ENCODE results near the gene MYL1. TPM values are rescaled to one million over a fixed set of nuclear protein-coding genes. Genes with fewer than 3 reads are reported as not detected.

MYL1 gene
- total RNA-seq, 1 experiment from 2014 or later, result not detected

DNA sequence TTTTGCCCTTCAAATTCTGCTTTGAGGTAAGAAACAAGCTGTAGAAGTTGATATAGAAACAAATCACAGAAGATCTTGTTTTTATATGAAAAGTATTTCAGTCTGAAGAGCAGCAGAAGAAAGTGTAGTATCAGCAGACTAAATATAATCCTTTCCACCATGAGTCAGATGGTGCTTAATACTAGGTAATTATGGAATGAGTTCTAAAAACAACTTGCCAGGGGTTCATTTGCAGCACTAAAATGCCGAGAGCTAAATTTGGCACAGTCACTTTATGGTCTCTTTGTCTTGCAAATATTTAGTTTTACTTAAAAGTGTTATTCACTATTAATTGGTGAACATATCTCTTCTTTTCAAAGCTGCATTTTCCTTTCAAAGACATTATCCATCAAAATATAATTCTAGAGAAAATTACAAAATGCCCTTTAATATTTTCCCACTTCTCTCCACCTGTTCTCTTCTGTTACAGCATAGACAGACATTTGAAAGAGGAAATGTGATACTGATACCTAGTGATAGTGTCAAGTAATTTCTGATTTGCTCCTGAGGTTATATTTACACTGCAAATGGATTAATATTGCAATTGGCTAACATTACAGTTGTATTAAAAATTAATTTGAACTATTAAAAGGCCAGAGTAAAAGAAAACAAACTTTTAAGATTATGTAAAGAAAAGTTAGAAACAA, 5.3 kb downstream of the MYL1 start (continued):
- no peak for TF ChIP-seq ZBTB21 (CRISPR knock-in tag; IDR thresholded peaks at IDR 0.05; ENCODE audit: borderline replicate concordance)
- no peak for TF ChIP-seq ZNF263 (CRISPR knock-in tag; IDR thresholded peaks at IDR 0.05; ENCODE audit: low read depth)
- TF ChIP-seq SMAD4 (CRISPR knock-in tag; IDR thresholded peaks at IDR 0.05), result no peak
- no peak for TF ChIP-seq RELA (CRISPR knock-in tag; IDR thresholded peaks at IDR 0.05; ENCODE audit: borderline replicate concordance)
- TF ChIP-seq, protein P1, sequence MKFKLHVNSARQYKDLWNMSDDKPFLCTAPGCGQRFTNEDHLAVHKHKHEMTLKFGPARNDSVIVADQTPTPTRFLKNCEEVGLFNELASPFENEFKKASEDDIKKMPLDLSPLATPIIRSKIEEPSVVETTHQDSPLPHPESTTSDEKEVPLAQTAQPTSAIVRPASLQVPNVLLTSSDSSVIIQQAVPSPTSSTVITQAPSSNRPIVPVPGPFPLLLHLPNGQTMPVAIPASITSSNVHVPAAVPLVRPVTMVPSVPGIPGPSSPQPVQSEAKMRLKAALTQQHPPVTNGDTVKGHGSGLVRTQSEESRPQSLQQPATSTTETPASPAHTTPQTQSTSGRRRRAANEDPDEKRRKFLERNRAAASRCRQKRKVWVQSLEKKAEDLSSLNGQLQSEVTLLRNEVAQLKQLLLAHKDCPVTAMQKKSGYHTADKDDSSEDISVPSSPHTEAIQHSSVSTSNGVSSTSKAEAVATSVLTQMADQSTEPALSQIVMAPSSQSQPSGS (CRISPR knock-in tag; IDR thresholded peaks at IDR 0.05; ENCODE audit: borderline replicate concordance, low read depth), result no peak
- no peak for TF ChIP-seq IRF2 (CRISPR knock-in tag; IDR thresholded peaks at IDR 0.05; ENCODE audit: borderline replicate concordance, low read depth)

DNA sequence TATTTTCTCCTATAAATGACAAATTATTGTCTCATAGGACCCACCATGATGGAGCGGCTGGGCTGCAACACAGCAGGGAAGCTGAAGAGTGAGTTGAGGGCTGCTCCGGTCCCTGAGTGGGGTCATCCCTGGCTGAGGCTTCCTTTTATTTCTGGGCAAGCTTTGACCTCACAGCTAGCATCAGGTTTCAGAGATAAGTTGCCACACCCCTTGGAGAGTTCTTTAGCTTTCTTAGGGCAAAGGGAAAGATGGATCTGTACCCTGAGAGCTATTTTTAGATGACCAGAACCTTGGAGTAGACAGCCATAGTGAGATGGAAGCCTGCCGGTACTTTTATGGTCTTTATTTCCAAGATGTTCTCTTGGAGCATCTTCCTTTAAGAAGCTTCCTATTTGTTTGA, 11.5 kb downstream of the MYL1 start:
- POLR2A ChIA-PET, result no interaction called here

DNA sequence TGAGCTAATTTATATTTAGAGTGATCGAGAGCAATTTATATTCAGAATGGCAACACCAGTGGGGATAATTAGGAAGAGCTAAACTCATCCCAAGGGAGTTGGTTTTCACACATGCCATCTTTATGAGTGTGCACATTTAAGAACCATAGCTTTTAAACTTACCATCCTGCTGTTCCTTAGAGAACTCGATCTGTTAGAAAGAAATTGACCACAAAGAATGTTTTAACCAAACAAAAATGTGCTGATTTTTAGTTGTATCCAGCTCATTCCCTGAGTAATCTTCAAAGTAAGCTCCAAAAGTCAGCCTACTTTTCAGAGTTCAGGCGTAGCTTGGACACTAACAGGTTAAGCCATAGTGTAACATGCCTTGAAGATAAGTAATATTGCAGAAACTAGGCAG, 12.6 kb downstream of the MYL1 start:
- Mint-ChIP-seq H3K4me1 (no peaks in the 10 kb centered on the region), H3K9me3 (no peaks in the 10 kb centered on the region), H3K27ac (no peak overlapping the region), H3K27me3 (ENCODE audit: low read depth) (no peaks in the 10 kb centered on the region), H3K4me3 (no peak overlapping the region), H3K36me3 (no peaks in the 10 kb centered on the region)
- CTCF ChIA-PET, result no interaction called here
- no peak for ATAC-seq
- POLR2A ChIA-PET, result interaction anchor here (0.6 kb wide), 1 partner anchor 78 kb away, joined by 8 read pairs; no protein-coding TSS in a partner anchor
- DNase-seq (ENCODE audit: low spot score), result no peak
- TF ChIP-seq, protein P2, sequence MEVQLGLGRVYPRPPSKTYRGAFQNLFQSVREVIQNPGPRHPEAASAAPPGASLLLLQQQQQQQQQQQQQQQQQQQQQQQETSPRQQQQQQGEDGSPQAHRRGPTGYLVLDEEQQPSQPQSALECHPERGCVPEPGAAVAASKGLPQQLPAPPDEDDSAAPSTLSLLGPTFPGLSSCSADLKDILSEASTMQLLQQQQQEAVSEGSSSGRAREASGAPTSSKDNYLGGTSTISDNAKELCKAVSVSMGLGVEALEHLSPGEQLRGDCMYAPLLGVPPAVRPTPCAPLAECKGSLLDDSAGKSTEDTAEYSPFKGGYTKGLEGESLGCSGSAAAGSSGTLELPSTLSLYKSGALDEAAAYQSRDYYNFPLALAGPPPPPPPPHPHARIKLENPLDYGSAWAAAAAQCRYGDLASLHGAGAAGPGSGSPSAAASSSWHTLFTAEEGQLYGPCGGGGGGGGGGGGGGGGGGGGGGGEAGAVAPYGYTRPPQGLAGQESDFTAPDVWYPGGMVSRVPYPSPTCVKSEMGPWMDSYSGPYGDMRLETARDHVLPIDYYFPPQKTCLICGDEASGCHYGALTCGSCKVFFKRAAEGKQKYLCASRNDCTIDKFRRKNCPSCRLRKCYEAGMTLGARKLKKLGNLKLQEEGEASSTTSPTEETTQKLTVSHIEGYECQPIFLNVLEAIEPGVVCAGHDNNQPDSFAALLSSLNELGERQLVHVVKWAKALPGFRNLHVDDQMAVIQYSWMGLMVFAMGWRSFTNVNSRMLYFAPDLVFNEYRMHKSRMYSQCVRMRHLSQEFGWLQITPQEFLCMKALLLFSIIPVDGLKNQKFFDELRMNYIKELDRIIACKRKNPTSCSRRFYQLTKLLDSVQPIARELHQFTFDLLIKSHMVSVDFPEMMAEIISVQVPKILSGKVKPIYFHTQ (CRISPR knock-in tag; IDR thresholded peaks at IDR 0.05), result no peak
- no peak for TF ChIP-seq ZNF317 (CRISPR knock-in tag; IDR thresholded peaks at IDR 0.05; ENCODE audit: borderline replicate concordance, low read depth)
- no peak for TF ChIP-seq NR3C1 (CRISPR knock-in tag; conservative IDR thresholded peaks at IDR 0.05; ENCODE audit: low read depth)
- TF ChIP-seq GRHL2 (CRISPR knock-in tag; IDR thresholded peaks at IDR 0.05; ENCODE audit: insufficient replicate concordance, severe bottlenecking), result no peak
- no peak for TF ChIP-seq SMAD3 (CRISPR knock-in tag; IDR thresholded peaks at IDR 0.05; ENCODE audit: borderline replicate concordance)
- TF ChIP-seq ZNF219 (CRISPR knock-in tag; IDR thresholded peaks at IDR 0.05; ENCODE audit: borderline replicate concordance), result no peak
- no peak for TF ChIP-seq HMGA2 (CRISPR knock-in tag; IDR thresholded peaks at IDR 0.05)
- TF ChIP-seq RELA (CRISPR knock-in tag; IDR thresholded peaks at IDR 0.05; ENCODE audit: borderline replicate concordance), result no peak
- TF ChIP-seq, protein P3, sequence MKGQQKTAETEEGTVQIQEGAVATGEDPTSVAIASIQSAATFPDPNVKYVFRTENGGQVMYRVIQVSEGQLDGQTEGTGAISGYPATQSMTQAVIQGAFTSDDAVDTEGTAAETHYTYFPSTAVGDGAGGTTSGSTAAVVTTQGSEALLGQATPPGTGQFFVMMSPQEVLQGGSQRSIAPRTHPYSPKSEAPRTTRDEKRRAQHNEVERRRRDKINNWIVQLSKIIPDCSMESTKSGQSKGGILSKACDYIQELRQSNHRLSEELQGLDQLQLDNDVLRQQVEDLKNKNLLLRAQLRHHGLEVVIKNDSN (CRISPR knock-in tag; IDR thresholded peaks at IDR 0.05), result no peak
- TF ChIP-seq, protein P4, sequence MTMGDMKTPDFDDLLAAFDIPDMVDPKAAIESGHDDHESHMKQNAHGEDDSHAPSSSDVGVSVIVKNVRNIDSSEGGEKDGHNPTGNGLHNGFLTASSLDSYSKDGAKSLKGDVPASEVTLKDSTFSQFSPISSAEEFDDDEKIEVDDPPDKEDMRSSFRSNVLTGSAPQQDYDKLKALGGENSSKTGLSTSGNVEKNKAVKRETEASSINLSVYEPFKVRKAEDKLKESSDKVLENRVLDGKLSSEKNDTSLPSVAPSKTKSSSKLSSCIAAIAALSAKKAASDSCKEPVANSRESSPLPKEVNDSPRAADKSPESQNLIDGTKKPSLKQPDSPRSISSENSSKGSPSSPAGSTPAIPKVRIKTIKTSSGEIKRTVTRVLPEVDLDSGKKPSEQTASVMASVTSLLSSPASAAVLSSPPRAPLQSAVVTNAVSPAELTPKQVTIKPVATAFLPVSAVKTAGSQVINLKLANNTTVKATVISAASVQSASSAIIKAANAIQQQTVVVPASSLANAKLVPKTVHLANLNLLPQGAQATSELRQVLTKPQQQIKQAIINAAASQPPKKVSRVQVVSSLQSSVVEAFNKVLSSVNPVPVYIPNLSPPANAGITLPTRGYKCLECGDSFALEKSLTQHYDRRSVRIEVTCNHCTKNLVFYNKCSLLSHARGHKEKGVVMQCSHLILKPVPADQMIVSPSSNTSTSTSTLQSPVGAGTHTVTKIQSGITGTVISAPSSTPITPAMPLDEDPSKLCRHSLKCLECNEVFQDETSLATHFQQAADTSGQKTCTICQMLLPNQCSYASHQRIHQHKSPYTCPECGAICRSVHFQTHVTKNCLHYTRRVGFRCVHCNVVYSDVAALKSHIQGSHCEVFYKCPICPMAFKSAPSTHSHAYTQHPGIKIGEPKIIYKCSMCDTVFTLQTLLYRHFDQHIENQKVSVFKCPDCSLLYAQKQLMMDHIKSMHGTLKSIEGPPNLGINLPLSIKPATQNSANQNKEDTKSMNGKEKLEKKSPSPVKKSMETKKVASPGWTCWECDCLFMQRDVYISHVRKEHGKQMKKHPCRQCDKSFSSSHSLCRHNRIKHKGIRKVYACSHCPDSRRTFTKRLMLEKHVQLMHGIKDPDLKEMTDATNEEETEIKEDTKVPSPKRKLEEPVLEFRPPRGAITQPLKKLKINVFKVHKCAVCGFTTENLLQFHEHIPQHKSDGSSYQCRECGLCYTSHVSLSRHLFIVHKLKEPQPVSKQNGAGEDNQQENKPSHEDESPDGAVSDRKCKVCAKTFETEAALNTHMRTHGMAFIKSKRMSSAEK (CRISPR knock-in tag; IDR thresholded peaks at IDR 0.05; ENCODE audit: borderline replicate concordance), result no peak
- TF ChIP-seq, protein P5, sequence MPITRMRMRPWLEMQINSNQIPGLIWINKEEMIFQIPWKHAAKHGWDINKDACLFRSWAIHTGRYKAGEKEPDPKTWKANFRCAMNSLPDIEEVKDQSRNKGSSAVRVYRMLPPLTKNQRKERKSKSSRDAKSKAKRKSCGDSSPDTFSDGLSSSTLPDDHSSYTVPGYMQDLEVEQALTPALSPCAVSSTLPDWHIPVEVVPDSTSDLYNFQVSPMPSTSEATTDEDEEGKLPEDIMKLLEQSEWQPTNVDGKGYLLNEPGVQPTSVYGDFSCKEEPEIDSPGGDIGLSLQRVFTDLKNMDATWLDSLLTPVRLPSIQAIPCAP (CRISPR knock-in tag; IDR thresholded peaks at IDR 0.05), result no peak

More for the DNA sequence above, 11.5 kb downstream of the MYL1 start:
- no peak overlapping the region for H3K27ac Mint-ChIP-seq
- ATAC-seq, result no peak
- no peaks in the 10 kb centered on the region for H3K4me1 Mint-ChIP-seq
- H3K9me3 Mint-ChIP-seq, result no peaks in the 10 kb centered on the region
- no peak overlapping the region for H3K4me3 Mint-ChIP-seq
- H3K36me3 Mint-ChIP-seq, result no peaks in the 10 kb centered on the region
- DNase-seq (ENCODE audit: low spot score), result no peak
- H3K27me3 Mint-ChIP-seq (ENCODE audit: low read depth), result no peaks in the 10 kb centered on the region
- TF ChIP-seq, protein P6, sequence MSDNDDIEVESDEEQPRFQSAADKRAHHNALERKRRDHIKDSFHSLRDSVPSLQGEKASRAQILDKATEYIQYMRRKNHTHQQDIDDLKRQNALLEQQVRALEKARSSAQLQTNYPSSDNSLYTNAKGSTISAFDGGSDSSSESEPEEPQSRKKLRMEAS (CRISPR knock-in tag; IDR thresholded peaks at IDR 0.05), result no peak
- no peak for TF ChIP-seq TP53 (CRISPR knock-in tag; IDR thresholded peaks at IDR 0.05)
- no peak for TF ChIP-seq FOXP1 (CRISPR knock-in tag; IDR thresholded peaks at IDR 0.05; ENCODE audit: borderline replicate concordance)
- TF ChIP-seq ZNF396 (CRISPR knock-in tag; IDR thresholded peaks at IDR 0.05; ENCODE audit: borderline replicate concordance), result no peak
- TF ChIP-seq, protein P7, sequence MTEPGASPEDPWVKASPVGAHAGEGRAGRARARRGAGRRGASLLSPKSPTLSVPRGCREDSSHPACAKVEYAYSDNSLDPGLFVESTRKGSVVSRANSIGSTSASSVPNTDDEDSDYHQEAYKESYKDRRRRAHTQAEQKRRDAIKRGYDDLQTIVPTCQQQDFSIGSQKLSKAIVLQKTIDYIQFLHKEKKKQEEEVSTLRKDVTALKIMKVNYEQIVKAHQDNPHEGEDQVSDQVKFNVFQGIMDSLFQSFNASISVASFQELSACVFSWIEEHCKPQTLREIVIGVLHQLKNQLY (CRISPR knock-in tag; IDR thresholded peaks at IDR 0.05), result no peak
- CTCF ChIA-PET, result no interaction called here

Data from WTC11 (cell line).